ENCODE results near the gene PLEKHA3.

PLEKHA3 gene

DNA sequence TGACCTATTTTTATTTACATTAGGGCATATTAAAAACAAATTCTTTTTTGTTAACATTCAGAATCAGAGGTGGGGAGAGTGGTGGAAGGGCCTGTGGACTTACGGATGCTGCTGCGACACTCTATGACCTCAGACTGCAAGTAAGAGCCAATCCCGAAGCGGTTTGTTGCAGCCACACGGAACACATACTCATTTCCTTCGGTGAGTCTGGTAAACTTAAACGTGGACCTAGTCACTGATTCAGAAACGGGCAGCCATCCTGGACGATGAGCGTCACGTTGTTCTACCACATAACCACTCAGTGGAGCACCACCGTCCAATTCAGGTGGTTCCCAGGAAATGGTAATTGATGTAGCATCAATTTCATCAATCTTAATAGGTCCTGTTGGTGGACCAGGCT, 61.9 kb downstream of the PLEKHA3 start:
- in situ Hi-C loops (cut with MboI; ENCODE audit: low sequenced_read_pairs, unreplicated experiment) = no loop called here
- TF ChIP-seq, protein P1, sequence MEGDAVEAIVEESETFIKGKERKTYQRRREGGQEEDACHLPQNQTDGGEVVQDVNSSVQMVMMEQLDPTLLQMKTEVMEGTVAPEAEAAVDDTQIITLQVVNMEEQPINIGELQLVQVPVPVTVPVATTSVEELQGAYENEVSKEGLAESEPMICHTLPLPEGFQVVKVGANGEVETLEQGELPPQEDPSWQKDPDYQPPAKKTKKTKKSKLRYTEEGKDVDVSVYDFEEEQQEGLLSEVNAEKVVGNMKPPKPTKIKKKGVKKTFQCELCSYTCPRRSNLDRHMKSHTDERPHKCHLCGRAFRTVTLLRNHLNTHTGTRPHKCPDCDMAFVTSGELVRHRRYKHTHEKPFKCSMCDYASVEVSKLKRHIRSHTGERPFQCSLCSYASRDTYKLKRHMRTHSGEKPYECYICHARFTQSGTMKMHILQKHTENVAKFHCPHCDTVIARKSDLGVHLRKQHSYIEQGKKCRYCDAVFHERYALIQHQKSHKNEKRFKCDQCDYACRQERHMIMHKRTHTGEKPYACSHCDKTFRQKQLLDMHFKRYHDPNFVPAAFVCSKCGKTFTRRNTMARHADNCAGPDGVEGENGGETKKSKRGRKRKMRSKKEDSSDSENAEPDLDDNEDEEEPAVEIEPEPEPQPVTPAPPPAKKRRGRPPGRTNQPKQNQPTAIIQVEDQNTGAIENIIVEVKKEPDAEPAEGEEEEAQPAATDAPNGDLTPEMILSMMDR (IDR thresholded peaks at IDR 0.05; ENCODE audit: borderline replicate concordance, control extremely low read depth, extremely low read depth, insufficient read depth, missing control alignments) = no peak
- DNase-seq (ENCODE audit: low spot score) = no peak

DNA sequence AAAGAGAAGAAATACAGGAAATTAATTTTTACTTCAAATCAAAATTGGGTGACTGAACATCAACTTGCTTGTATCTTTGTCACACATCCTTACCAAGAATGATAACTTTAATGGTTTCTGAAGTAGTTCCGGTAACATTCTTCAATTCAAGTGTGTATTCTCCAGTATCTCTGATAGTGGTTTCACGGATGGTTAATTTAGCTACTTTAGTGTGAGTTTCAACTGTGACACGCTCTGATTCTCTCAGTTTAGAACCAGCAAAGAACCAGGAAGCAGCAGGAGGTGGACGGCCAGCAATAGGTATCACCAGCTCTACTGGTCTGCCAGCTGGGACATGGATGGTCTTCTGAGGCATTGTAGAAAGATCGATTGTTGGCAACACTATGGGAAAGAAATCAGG, 62.3 kb downstream of the PLEKHA3 start:
- no peak for DNase-seq (ENCODE audit: low spot score)
- TF ChIP-seq, protein P1 (IDR thresholded peaks at IDR 0.05; ENCODE audit: borderline replicate concordance, control extremely low read depth, extremely low read depth, insufficient read depth, missing control alignments) = no peak
- in situ Hi-C loops (cut with MboI; ENCODE audit: low sequenced_read_pairs, unreplicated experiment) = no loop called here

DNA sequence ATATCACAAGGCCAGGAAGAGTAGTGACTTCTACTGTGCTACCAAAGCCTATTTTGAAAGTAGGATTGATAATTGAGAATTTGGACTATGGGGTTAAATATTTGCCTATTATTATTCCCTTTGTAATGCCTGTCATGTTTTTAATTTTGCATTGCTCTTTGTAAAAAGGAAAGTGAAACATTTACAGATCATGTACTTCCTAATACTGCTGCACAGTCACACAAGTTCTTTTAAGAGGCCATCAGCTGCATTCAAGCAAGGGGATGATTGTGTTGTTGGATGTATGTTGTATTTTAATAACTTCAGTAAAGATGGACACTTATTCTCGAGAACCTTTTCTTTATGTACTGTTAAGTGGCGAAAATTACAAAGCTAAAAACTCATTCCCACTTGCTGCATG, 70.1 kb downstream of the PLEKHA3 start:
- peak; percentile 6 for DNase-seq (ENCODE audit: low spot score)
- in situ Hi-C loops (cut with MboI; ENCODE audit: low sequenced_read_pairs, unreplicated experiment) = no loop called here
- TF ChIP-seq, protein P1 (IDR thresholded peaks at IDR 0.05; ENCODE audit: borderline replicate concordance, control extremely low read depth, extremely low read depth, insufficient read depth, missing control alignments) = no peak

DNA sequence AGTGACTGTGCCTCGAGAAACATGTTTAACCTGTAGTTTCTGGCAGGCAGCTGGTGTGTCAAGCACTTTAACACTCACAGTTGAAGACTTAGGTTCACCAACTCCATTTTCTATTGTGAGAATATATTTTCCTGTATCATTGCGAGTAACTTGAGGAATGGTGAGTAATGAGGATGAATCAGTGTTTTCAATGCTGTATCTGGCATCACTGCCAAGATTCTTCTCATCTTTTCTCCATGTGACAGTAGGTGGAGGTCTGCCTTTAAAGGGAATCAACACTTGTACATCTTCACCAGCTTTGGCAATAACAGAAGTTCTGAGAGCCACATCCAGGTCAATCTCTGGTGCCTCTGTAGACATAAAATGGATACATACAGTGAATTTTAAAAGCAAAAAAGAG, 72.8 kb downstream of the PLEKHA3 start:
- no peak for DNase-seq (ENCODE audit: low spot score)
- TF ChIP-seq, protein P1 (IDR thresholded peaks at IDR 0.05; ENCODE audit: borderline replicate concordance, control extremely low read depth, extremely low read depth, insufficient read depth, missing control alignments) = no peak
- in situ Hi-C loops (cut with MboI; ENCODE audit: low sequenced_read_pairs, unreplicated experiment) = no loop called here

Measured in GM13976 (cell line).